GM18873 (cell line): Measurements from ENCODE around the gene PCDH9.

ENCODE experiments used
- ATAC-seq: cut with Tn5 transposase; IDR thresholded peaks from one replicate; pipeline ENCODE4 v1.9.1; 2021; ENCODE audit warnings: mild to moderate bottlenecking, moderate library complexity, moderate number of reproducible peaks; ENCODE audit not compliant: unreplicated experiment, low FRiP score

PCDH9 gene

DNA sequence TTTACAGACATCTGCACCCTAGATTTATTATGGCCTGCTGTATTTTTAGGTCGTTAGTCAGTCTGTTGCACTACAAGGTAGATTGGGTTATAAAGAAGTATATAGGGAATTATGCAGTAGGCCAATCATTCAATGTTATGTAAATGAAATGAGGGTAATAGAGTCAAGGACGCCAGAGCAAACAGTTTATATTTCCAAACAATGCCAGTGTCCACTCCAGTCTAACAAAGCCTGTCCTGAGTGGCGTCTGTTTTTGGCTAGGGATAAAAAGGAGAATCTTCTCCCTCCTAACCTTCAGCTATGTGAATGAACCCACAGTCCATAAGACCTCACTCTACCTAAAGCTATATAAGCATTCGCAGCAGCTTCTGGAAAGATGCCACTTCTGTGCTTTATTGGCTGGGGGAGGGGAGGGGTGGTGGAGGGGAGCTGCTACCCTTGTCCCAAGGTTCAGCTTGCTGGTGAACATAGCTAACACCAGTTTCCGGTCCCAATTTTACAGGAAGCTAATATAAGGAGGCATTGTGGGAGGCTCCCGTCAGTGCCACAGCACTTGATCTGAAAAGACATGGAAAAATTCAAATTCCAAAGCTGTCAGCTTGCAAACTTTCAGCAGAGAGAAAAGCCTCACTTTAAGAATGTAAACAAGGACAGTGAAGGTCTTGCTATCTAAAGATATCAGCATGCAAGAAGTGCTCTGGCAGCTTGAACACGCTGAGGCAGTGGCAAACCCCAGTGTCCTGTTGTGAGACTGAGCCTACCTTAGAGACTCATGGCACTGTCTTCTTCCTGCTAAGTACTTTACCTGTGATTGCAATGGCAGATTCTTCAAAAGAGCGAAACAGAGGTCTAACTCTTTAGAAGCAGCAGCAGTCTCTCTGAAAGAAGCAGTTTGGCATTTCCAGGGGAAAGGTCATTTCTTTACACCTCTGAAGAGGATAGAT lies 369.9 kb downstream of the PCDH9 start:
- ATAC-seq: no peak

DNA sequence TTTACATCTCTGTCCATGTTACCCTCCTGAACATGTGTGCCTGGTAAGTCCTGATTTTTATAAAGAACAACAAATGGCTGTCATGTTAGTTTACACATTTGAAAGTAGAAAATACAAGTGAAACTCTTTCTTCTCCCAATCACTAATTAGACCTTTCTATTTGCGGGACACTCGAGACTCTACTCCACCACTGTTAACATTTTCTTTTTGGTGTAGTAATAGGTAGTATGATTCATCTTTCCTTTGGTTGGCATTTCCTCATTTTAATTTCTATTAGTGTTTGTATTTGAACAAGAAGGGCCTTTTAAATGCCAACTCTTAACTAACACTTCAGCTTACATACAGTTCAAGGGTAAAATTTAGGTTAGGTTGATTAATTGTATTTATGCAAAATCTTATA lies 371.1 kb downstream of the PCDH9 start:
- ATAC-seq: no peak

DNA sequence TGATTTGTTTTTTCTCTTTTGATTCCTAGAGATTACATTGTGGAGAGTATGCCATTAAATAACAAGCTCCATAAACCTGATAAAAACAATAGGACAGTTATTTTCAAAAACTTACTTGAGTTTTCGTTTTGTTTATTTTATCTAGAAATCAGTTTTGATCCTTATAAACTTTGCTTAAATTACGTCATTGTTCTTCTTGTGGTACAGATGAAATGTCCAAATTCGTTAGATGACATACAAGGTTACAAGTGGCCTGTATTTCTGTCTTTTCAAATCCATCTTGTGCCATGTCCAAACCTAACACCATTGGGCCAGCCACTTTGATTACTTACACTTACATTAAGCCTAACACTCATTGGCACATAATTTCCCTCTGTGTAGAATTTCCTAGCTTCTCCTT lies 372.0 kb downstream of the PCDH9 start:
- no peak for ATAC-seq

DNA sequence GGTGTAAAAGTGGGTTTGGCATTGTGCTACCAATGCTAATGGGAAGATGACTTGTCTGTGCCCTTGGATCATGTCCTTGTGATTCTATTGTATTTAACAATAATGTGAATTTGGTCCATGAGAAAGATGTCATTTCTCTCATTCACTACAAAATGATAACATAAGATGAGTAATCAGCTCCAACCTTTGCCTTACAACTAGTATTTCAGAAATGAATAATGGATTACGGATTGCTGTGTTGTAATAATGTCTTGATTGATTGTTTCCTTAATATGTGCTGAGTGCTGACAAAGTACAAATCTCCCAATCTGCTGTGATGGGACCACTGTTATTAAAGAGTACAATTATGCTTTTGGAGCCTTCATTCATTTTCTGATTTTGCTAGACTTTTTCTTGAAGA lies 375.0 kb downstream of the PCDH9 start:
- ATAC-seq: no peak

DNA sequence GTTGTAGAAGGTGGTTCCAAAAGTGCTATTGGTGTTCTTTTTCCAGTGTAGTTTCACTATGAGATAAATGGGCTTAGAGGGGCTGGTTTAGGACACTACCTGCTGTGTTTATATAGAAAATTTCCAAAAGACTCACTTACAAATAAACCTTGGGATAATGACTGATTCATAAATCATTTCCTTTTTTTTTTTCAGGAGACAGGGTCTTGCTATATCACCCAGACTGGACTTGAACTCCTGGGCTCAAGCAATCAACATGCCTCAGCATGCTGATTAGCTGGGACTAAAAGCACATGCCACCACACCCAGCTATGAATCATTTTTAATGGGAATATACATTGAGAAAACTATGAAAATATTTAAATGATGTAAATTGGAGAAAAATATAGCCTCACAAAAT lies 376.6 kb downstream of the PCDH9 start:
- no peak for ATAC-seq

DNA sequence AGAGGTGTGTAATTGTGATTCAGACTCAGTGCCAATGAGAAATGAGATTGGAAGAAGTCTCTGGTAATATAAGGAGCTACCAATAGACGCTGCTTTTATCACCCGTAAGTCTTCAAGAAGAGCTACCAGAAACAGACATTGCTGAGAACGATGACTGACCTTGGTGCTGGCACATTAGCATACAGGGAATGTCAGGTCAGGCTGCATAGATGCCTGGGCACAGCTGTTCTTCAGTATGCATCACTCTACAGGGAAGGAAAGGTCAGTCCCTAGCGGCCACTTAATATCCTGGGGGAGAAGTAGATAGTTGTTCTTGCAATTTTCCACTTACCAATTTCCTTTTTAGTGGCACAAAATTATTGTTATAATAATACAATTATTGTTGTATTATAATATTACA lies 380.4 kb downstream of the PCDH9 start:
- ATAC-seq: no peak

DNA sequence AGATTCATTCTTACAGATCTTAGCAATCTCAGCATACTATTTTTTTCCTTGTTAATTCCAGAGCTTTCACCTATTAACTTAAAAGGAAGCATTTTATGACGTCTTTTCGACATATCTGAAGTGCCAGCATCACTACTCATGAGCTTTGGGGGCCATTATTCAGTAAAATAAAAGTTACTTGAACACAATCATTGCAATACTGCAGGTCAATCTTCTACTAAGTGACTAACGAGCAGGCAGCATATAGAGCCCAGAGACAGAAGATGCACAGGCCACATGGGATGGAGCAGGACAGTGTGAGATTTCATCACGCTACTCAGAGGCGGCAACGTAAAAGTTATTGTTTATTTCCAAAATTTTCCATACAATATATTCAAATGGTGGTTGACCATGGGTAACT lies 382.6 kb downstream of the PCDH9 start:
- ATAC-seq: no peak

DNA sequence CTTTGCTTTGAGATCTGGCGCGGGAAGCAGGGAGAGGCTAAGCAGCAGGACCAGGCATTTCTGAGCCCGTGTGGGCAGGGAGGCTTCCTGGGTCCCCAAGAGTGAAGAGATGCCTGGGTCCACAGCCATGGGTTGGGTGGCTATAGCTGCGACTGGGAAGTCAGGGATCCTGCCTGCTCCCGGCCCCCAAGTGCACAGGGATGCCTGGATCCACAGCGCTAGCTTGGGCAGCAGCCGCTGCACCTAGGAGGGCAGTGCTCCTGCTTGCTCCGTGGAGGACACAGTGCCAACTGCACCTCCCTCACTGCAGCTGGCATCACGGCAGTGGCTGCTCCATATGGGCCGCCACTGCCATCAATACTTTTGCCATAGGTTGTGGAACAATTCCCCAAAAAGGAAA lies 384.7 kb downstream of the PCDH9 start:
- ATAC-seq: no peak

DNA sequence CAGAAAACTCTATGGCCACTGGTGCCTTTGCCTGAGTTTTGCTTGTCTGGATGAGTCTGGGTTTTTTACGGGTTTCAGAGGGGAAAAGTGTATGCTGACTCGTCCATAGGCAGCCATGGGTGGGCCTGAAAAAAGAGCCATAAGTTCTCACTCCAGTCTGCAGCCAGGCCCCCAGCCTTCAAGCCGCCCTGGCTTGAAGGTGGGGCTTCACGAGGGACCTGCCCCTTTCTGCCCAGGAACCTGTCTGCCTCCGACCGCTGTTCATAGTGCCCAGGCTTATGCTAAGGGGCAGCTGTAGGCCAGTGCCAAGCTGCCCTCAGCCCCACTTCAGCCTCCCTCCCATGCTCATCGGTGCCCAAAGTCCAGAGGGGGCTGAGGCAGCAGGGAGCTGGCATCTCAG lies 385.2 kb downstream of the PCDH9 start:
- ATAC-seq: no peak

DNA sequence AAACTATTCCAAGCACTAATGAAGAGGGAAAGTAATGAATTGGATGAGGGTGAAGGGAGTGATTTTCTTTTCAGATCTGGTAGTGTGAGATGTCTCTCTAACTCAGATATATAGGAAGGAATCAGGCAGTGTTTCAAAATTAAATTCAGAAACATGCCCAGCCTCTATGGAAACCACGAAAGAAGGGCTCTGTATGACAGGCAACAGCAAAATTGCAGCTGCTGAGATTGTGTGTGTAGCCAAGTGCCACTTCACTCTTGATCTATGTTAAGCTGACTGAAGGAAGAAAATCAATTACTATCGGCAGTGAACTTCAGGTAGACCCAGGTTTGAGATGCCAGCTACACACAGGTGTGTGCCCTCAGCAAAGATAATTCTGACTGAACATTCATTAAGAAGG lies 387.4 kb downstream of the PCDH9 start:
- ATAC-seq: no peak

DNA sequence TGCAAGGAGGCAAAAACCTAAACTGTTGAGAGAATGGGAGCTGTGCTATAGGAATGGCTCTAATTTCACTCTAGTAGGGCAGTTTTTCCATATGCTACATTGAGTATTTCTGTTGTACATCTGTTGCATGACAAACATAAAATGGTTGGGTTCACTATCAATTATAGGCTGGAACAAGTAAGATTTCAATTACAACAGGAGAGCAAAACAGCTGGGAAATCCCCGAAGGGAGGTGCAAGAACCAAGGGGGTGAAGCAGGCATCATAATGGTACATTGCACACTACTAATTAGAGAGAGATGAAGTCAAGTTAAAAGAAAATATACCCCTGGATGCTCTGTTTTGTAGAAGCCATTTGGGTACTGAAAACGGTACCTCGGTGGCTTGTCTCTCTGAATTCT lies 389.5 kb downstream of the PCDH9 start:
- ATAC-seq: no peak

DNA sequence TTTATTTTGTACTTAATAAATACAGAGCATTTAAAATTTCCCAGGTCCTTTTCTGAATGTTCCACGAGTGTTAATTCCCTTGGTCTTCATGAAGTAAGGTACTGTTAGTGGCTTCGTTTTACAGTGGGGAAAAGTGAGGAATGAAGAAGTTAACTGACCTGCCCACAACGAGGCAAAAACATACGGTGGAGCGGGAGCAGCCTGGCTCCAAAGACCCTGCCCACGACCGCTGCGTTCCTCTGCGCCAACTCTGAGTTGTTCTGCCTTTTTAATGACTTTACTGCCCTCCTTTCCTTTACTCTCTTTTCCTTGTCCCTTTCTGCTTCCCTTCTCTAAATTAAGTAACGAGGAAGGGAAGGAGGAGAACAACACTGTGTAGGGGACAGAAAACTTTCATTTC lies 392.9 kb downstream of the PCDH9 start:
- ATAC-seq: no peak

DNA sequence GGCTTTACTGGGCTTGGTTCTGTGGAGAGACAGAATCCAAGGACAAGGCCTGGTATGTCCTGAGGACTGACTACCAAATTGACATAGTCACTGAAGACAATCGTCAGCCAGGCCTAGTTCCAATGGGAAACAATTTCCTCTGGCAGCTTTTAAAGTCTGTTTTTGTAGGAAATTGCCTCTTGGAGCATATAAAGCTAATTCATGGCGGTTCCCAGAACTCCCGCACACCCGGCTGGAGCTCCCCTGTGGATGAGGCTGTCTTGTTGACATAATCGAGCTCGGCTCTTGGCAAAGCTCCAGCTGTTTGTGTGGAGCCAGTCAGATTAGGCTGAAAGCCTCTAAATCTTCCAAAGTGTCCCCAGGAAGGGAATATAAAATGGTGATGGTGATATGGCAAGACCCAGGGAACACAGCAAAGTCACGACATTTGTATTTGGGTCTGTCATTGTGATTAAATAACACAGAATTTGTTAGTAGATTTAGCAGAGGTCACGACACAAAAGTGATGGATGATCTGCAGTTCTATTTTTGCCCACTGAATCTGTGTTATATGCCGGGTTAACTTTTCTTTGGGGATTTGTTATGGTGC lies 395.0 kb downstream of the PCDH9 start:
- ATAC-seq: no peak

DNA sequence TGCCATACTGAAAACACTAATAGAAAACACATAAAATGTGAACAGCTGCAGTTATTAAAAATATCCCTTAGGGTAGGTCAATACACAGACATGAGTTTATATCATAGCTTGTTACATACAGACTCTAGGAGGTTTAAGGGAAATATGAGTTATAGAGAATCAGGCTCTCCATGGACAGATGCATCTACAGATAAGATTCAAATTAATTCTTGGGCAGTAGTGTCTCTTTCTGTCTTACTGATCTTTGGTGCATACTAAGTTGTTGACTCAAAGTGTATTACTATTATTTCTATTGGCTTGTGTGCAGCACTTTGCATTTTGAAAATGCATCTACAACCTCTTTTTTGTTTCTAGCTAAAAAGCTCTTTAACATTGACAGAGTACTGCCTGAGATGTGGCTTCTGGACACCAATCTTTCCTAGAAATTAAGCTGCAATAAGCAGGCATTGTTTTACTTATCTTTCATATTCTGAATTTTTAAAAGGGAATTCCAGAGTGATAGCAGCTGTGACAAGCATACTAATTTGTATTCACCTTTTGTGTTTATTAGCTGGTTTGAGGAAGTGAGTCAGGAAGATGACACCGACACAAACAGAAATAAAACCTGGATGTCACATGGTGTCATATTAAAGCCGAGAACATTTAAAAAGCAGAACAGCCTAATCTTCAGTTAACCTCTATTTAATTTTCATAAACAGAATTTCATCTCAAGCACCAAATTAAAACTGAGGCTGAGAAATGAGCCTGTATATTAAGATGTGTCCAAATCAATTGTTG lies 399.0 kb downstream of the PCDH9 start:
- ATAC-seq: no peak

DNA sequence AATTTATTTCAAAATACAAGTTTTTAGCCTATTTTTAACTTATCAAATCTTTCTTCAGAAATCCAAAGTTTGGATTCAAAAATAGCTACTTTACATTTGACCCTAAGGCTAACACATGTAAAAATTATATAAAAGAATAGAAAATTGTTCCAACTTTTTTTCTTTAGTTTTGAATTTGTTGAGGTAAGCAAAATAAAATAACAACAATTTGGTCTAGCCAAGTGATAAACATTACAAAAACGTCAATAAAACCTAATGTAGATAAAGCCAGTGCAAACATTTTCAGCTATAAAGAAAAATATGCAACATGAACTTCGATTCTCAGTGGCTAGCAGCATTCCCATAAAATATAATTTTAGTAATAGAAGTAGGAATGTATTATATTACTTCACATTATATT lies 400.3 kb downstream of the PCDH9 start:
- ATAC-seq: no peak

DNA sequence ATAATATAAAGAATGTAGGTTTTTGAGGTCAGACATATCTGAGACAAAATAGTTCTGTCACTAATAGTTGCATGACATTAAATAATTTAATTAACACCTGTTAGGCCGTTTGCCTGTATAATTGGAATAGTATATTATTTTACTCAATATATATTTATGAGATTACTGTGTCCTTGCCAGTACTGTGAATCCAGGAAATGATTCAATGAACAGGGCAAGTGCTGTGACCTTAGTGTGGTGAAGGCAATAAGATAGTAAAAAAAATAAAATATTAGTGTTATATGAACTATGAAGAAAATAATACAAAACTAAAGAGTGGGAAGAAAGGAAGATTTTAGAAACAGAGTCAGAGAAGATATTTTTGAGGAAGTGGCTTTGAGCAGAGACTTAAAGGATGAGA lies 403.7 kb downstream of the PCDH9 start:
- no peak for ATAC-seq

DNA sequence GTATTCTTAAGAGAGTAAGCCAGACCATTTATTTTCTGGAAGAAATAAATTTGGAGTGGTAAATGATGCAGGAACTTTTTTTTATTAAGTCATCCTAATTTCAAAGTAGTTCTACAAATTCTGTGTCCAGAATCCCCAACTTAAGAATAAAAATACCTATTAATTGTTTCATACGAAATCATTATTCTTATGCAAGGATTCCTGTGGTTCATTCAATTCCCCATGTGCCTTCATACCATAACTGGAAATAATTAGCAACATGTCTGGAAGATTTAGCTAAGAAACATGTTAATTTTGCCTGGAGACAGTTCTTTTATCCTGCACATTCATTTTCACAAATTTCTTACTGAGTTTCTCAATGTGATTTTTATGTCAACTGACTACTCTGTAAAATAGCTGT lies 408.6 kb downstream of the PCDH9 start:
- no peak for ATAC-seq

DNA sequence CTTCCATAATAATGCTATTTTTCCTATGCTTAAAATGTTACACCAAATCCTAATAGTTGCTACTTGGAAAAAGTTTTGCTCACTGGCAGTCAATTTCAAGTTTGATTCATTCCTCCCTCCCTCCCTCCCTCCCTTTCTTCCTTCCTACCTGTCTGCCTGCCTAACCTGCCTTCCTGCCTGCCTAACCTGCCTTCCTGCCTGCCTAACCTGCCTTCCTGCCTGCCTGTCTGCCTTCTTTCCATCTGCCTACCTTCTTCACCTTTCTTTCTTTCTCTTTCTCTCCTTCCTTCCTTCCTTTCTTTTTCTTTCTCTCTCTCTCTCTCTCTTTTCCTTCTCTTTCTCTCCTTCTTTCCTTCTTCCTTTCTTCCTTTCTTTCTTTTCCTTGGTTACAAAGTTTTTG lies 418.7 kb downstream of the PCDH9 start:
- ATAC-seq: no peak

DNA sequence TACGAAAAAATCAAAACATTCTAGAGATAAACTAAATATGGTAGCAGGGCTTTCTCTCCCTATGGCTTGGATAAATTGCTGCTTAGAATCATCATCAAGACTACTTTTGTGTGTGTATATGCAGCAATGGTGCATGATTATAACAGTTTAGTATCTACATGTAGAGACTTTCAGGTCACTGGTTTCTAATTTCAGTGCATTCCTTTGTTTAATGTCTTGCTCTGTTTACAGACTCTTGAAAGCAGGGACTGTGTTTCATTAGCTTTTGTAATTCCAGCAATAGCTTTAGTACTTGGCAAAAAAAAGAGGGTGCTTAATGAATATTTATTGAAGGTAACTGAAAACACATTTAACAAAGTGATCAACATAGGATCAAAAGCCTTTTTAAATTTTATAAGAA lies 420.7 kb downstream of the PCDH9 start:
- ATAC-seq: no peak

DNA sequence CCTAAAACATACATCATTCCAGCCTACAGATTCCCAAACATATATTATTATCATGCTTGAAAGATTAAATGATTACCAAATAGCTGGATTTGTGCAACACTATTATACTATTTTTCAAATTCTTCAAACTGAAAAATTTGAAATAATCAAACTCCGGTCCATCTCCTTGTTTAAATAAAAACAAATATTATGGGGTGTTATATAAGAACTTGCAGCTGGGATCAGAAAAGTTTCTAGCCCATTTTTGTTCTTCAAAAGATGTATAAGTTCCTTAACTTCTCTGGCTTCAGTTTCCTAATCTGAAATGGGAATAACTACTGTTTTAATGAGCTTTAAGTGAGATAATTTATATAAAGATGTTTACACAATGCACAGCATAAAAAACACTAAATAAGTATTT lies 422.9 kb downstream of the PCDH9 start:
- no peak for ATAC-seq

DNA sequence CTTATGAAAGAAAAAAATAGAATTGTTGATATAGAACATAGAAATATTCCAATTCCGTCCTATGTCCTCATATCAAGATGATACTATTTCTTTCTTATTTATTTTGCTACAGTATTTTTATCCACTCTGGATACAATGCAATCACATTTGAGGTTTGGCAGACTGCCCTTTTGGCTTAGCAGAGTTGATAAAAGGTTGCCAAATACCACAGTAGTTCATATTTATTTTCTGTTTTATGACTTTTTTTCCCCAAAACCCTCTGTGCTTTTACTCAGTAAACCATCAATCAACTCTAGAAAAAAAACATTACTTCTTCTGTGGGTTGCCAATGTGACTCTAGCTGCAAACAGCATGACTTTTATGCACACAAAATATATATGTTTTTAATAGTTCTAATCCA lies 424.5 kb downstream of the PCDH9 start:
- ATAC-seq: no peak
